IMR-90 (cell line): ENCODE data around the gene COQ6. TPM values are rescaled to one million over a fixed set of nuclear protein-coding genes. Genes with fewer than 3 reads are reported as not detected.

Source experiments
- ATAC-seq: fragments of 200-7000 bp; cut with Tn5 transposase; 2 replicates; pipeline ENCODE4 v1.9.1; 2020; ENCODE audit warnings: low read depth, mild to moderate bottlenecking, moderate library complexity
- BruUV-seq: library from RNA; stranded (reverse); fragments of 400-500 nt; replicated peaks from 2 replicates; lab custom pipeline; 2021; lab: Mats Ljungman, UMichigan
- CTCF ChIA-PET: fragments of 300-600 bp; formaldehyde crosslinking; extraction: SDS; loops from one replicate; lab custom pipeline; 2021; ENCODE audit warnings: antibody characterized with exemption; lab: Yijun Ruan, JAX
- POLR2A ChIA-PET: fragments of 300-600 bp; sonication (Branson Sonifier 250); formaldehyde crosslinking; loops from one replicate; lab custom pipeline; 2022; ENCODE audit warnings: antibody characterized with exemption; ENCODE audit not compliant: unreplicated experiment; lab: Charles Lee
- DNase-seq: peaks from one replicate; pipeline ENCODE4 v3.0.0; 2013
- H2AFZ ChIP-seq: replicated peaks from 2 replicates; pipeline ENCODE3; 2013; ENCODE audit warnings: low read length, mild to moderate bottlenecking; ENCODE audit not compliant: poor library complexity
- H2AK5ac ChIP-seq: 2 replicates; pipeline ENCODE4 v1.6.1; 2013; ENCODE audit warnings: low read depth, low read length, inconsistent platforms
- H2AK9ac ChIP-seq: replicated peaks from 2 replicates; pipeline ENCODE3; 2013; ENCODE audit warnings: mild to moderate bottlenecking, low read depth, low read length, moderate library complexity; ENCODE audit not compliant: poor library complexity
- H2BK120ac ChIP-seq: 2 replicates; pipeline ENCODE4 v1.6.1; 2013; ENCODE audit warnings: low read depth, low read length, inconsistent platforms
- H2BK15ac ChIP-seq: 3 replicates; pipeline ENCODE4 v1.6.1; 2013; ENCODE audit warnings: low read depth, low read length, inconsistent platforms
- H2BK20ac ChIP-seq: 2 replicates; pipeline ENCODE4 v1.6.1; 2013; ENCODE audit warnings: low read depth, mild to moderate bottlenecking, inconsistent platforms, low read length, moderate library complexity
- H2BK5ac ChIP-seq: 2 replicates; pipeline ENCODE4 v1.6.1; 2013; ENCODE audit warnings: mild to moderate bottlenecking, low read depth, low read length, inconsistent platforms; ENCODE audit not compliant: poor library complexity, severe bottlenecking
- H3K14ac ChIP-seq: replicated peaks from 2 replicates; pipeline ENCODE4 v1.6.1; 2013; ENCODE audit warnings: low read depth, low read length, inconsistent platforms
- H3K18ac ChIP-seq: 2 replicates; pipeline ENCODE4 v1.6.1; 2013; ENCODE audit warnings: low read depth, low read length, control low read depth
- H3K23ac ChIP-seq: 2 replicates; pipeline ENCODE4 v1.6.1; 2013; ENCODE audit warnings: low read depth, low read length, inconsistent platforms
- H3K27ac ChIP-seq: 2 replicates; pipeline ENCODE4 v1.5.1; 2013; ENCODE audit warnings: mild to moderate bottlenecking, control low read depth, low read length; ENCODE audit not compliant: insufficient read depth
- H3K27me3 ChIP-seq: 2 replicates; pipeline ENCODE4 v1.6.1; 2013; ENCODE audit warnings: low read length; ENCODE audit not compliant: control insufficient read depth, insufficient read depth
- H3K36me3 ChIP-seq: 2 replicates; pipeline ENCODE4 v1.6.1; 2013; ENCODE audit warnings: low read length, mixed read lengths; ENCODE audit not compliant: control insufficient read depth, insufficient read depth
- H3K4ac ChIP-seq: 2 replicates; pipeline ENCODE4 v1.6.1; 2013; ENCODE audit warnings: low read depth, low read length, inconsistent platforms
- H3K4me1 ChIP-seq: 2 replicates; pipeline ENCODE4 v1.6.1; 2013; ENCODE audit warnings: low read length, mixed read lengths; ENCODE audit not compliant: control insufficient read depth, insufficient read depth
- H3K4me2 ChIP-seq: 2 replicates; pipeline ENCODE4 v1.6.1; 2013; ENCODE audit warnings: low read depth, mild to moderate bottlenecking, control low read depth, low read length, moderate library complexity
- H3K4me3 ChIP-seq: 2 replicates; pipeline ENCODE4 v1.5.1; 2013; ENCODE audit warnings: low read depth, mild to moderate bottlenecking, control low read depth, low read length, moderate library complexity; ENCODE audit not compliant: insufficient read depth
- H3K56ac ChIP-seq: 2 replicates; pipeline ENCODE4 v1.6.1; 2013; ENCODE audit warnings: low read length, inconsistent platforms; ENCODE audit not compliant: insufficient read depth; ENCODE audit errors: extremely low read depth
- H3K79me1 ChIP-seq, 2 experiments: 2 replicates each; pipeline ENCODE4 v1.6.1; 2013; ENCODE audit warnings: low read length in 2 of 2, inconsistent platforms in 1 of 2, low read depth in 1 of 2
- H3K9ac ChIP-seq: 2 replicates; pipeline ENCODE4 v1.6.1; 2013; ENCODE audit warnings: low read depth, low read length, control low read depth
- H3K9me1 ChIP-seq: 2 replicates; pipeline ENCODE4 v1.6.1; 2013; ENCODE audit warnings: low read length, inconsistent platforms; ENCODE audit not compliant: insufficient read depth
- H3K9me3 ChIP-seq: 2 replicates; pipeline ENCODE4 v1.6.1; 2013; ENCODE audit warnings: low read length; ENCODE audit not compliant: control insufficient read depth, insufficient read depth
- H4K20me1 ChIP-seq: 2 replicates; pipeline ENCODE4 v1.6.1; 2013; ENCODE audit warnings: low read length, inconsistent platforms; ENCODE audit not compliant: insufficient read depth
- H4K5ac ChIP-seq: 2 replicates; pipeline ENCODE4 v1.6.1; 2013; ENCODE audit warnings: mild to moderate bottlenecking, low read depth, low read length, control low read depth
- H4K8ac ChIP-seq, 2 experiments: 2 replicates each; pipeline ENCODE4 v1.6.1; 2013; ENCODE audit warnings: low read depth in 2 of 2, low read length in 2 of 2, control low read depth in 1 of 2, inconsistent platforms in 1 of 2
- H4K91ac ChIP-seq: 2 replicates; pipeline ENCODE4 v1.6.1; 2013; ENCODE audit warnings: low read depth, low read length, inconsistent platforms; ENCODE audit not compliant: insufficient read depth
- BHLHE40 ChIP-seq: fragments of 150-350 bp; IDR thresholded peaks from 2 replicates; pipeline ENCODE4 v1.6.1; 2016; ENCODE audit warnings: mild to moderate bottlenecking, low read depth, low read length
- CEBPB ChIP-seq: IDR thresholded peaks from 2 replicates; pipeline ENCODE4 v1.6.1; 2012; ENCODE audit warnings: low read depth, low read length, improper control_type of control experiment
- CHD1 ChIP-seq: IDR thresholded peaks from 2 replicates; pipeline ENCODE4 v1.6.1; 2012; ENCODE audit warnings: low read depth, low read length, improper control_type of control experiment
- CTCF ChIP-seq: conservative IDR thresholded peaks from 2 replicates; pipeline ENCODE4 v1.5.1; 2012; ENCODE audit warnings: mild to moderate bottlenecking, low read depth, low read length, improper control_type of control experiment
- ELK1 ChIP-seq: fragments of 150-350 bp; IDR thresholded peaks from 2 replicates; pipeline ENCODE4 v1.6.1; 2016; ENCODE audit warnings: low read depth, mild to moderate bottlenecking, low read length, moderate library complexity, borderline replicate concordance
- MAFK ChIP-seq: IDR thresholded peaks from 2 replicates; pipeline ENCODE4 v1.6.1; 2012; ENCODE audit warnings: low read depth, low read length, improper control_type of control experiment
- MAZ ChIP-seq: IDR thresholded peaks from 2 replicates; pipeline ENCODE4 v1.6.1; 2012; ENCODE audit warnings: low read depth, mild to moderate bottlenecking, low read length, improper control_type of control experiment, moderate library complexity, borderline replicate concordance
- MXI1 ChIP-seq: IDR thresholded peaks from 2 replicates; pipeline ENCODE4 v1.6.1; 2012; ENCODE audit warnings: low read depth, mild to moderate bottlenecking, low read length, moderate library complexity, borderline replicate concordance
- RCOR1 ChIP-seq: IDR thresholded peaks from 2 replicates; pipeline ENCODE4 v1.6.1; 2012; ENCODE audit warnings: mild to moderate bottlenecking, low read length, improper control_type of control experiment; ENCODE audit not compliant: insufficient replicate concordance
- SMC3 ChIP-seq: fragments of 150-350 bp; IDR thresholded peaks from 2 replicates; pipeline ENCODE4 v1.6.1; 2016; ENCODE audit warnings: low read depth, mild to moderate bottlenecking, antibody characterized with exemption, low read length, moderate library complexity
- USF2 ChIP-seq: fragments of 150-350 bp; IDR thresholded peaks from 2 replicates; pipeline ENCODE4 v1.6.1; 2017; ENCODE audit warnings: mild to moderate bottlenecking, antibody characterized with exemption, low read length, low read depth
- WGBS, 2 experiments: methylation state at CpG; one replicate each; pipeline versions ENCODE4 v1.1.5 to v1.1.7; 2013; ENCODE audit warnings: missing lambda C conversion rate in 2 of 2; ENCODE audit not compliant: insufficient read length in 1 of 2; ENCODE audit errors: extremely low coverage in 2 of 2; 5-methylcytosine and 5-hydroxymethylcytosine counted together
- dilution Hi-C: fragments of 300-500 bp; cut with HindIII; formaldehyde crosslinking; loops from one replicate; pipeline ENCODE4 v1.14.3; 2018; ENCODE audit warnings: low sequenced_read_pairs; ENCODE audit not compliant: unreplicated experiment
- in situ Hi-C: fragments of 300-500 bp; cut with MboI; formaldehyde crosslinking; loops from 3 replicates; pipeline ENCODE4 v1.14.3; 2019; ENCODE audit warnings: low sequenced_read_pairs, inconsistent platforms, mixed read lengths
- intact Hi-C: fragments of 100-400 bp; cut with micrococcal nuclease; formaldehyde crosslinking; loops from 2 replicates; pipeline ENCODE4 v1.10.0; 2022
- polyA plus RNA-seq, 3 experiments: library from polyadenylated mRNA; depleted of rRNA; stranded (reverse); fragments of >200 nt; gene quantifications; 2 replicates each; pipeline ENCODE4 v1.2.3, GENCODE V29; 2012; ENCODE audit warnings: low replicate concordance in 1 of 3
- total RNA-seq: library from RNA; depleted of rRNA; stranded (reverse); fragments of >200 nt; gene quantifications from 2 replicates; pipeline ENCODE4 v1.2.3, GENCODE V29; 2012

Gene COQ6
- total and polyA plus RNA-seq, 2 of the 4 experiments (the other 2 are of a cell fraction), result 21.0 to 28.6 TPM

- dilution Hi-C loops, result no loop called here
- Histone ChIP-seq H3K4me1 (no peaks in the 10 kb centered on the region), H3K4ac (no peak overlapping the region), H4K91ac (no peak overlapping the region), H3K9me3 (no peaks in the 10 kb centered on the region), H3K4me3 (no peak overlapping the region), H3K56ac (no peak overlapping the region), H3K9ac (no peak overlapping the region), H2AK9ac (no peak overlapping the region), H4K5ac (no peak overlapping the region), H3K4me2 (no peak overlapping the region), H4K8ac (no peak overlapping the region), H2BK5ac (no peak overlapping the region), H2BK20ac (no peak overlapping the region), H3K9me1 (peaks cover 6% of the 10 kb centered on the region; the same call in 1 of the 2 replicates), H2AK5ac (no peak overlapping the region), H3K27ac (no peak overlapping the region), H3K36me3 (peaks cover 32% of the 10 kb centered on the region), H3K23ac (no peak overlapping the region), H2AFZ (no peak overlapping the region), H3K14ac (no peak overlapping the region), H3K18ac (no peak overlapping the region), H3K27me3 (no peaks in the 10 kb centered on the region), H3K79me1 (peaks cover 39 to 52% of the 10 kb centered on the region in 2 experiments), H4K20me1 (peaks cover 9% of the 10 kb centered on the region), H2BK15ac (no peak overlapping the region), H2BK120ac (no peak overlapping the region)
- CTCF ChIA-PET, result no interaction called here
- TF ChIP-seq USF2 (no peak), ELK1 (no peak), CTCF (no peak), MAFK (no peak), CEBPB (no peak), MXI1 (no peak), CHD1 (no peak), SMC3 (no peak), RCOR1 (no peak), BHLHE40 (no peak), MAZ (no peak)
- DNase-seq (no peak), ATAC-seq (no peak)
- BruUV-seq, result no TSS peak
- intact Hi-C loops, result no loop called here
- in situ Hi-C loops, result no loop called here
- POLR2A ChIA-PET, result no interaction called here
- 82% methylated on average over 2 of the region's 6 CpGs; no CpG with 5 or more reads in 1 of the 2 experiments for WGBS, 2 experiments
Observed at GRCh38 chr14:73916324-73916723, 33.8 kb upstream of the COQ6 start.
